NCI-H82 treated with DMSO at 0.1 percent for 48 hours (cell line): Measurements from ENCODE around the gene SELE.
"Not testable (repeated sequence)": the region's sequence is repeated elsewhere in the genome, so short reads cannot be mapped to it uniquely, and the experiment has no call there.

Experiments
- DNase-seq: peaks from one replicate; lab custom pipeline; 2025; ENCODE audit not compliant: unreplicated experiment; lab: John Stamatoyannopoulos, UW

The SELE gene

GRCh38 chr1:169683168-169683567, 50.7 kb downstream of the SELE start:
- DNase-seq, result not testable (repeated sequence)

GRCh38 chr1:169682071-169682470, 51.8 kb downstream of the SELE start:
- DNase-seq, result no peak

- no peak for DNase-seq
These were observed 52.7 kb downstream of the SELE start for GRCh38 chr1:169681140-169681539.

- DNase-seq, result no peak
These were observed 53.4 kb downstream of the SELE start for GRCh38 chr1:169680377-169681019.

- DNase-seq, result no peak
These were observed 54.2 kb downstream of the SELE start for GRCh38 chr1:169679692-169680091.

GRCh38 chr1:169676001-169676400, 57.9 kb downstream of the SELE start:
- DNase-seq, result no peak
